Neural cell (in vitro differentiated cells): ENCODE data around the gene MAGI2. TPM values are rescaled to one million over a fixed set of nuclear protein-coding genes. Genes with fewer than 3 reads are reported as not detected.

Experiments
- H2AFZ ChIP-seq: fragments of 200-600, 300-800 bp; sonication (generic), shearing (Covaris generic); 2 replicates; pipeline ENCODE4 v1.6.0; 2014; ENCODE audit warnings: low read depth, mild to moderate bottlenecking, antibody characterized with exemption, low read length, moderate library complexity
- H3F3A ChIP-seq: fragments of 200-600 bp; shearing (Covaris generic); 2 replicates; pipeline ENCODE4 v1.6.1; 2016; ENCODE audit warnings: mild to moderate bottlenecking, moderate library complexity, mixed read lengths, antibody characterized with exemption, low read length; ENCODE audit not compliant: insufficient read depth, poor library complexity, severe bottlenecking
- H3K27ac ChIP-seq: fragments of 200-600, 300-800 bp; sonication (generic), shearing (Covaris generic); 2 replicates; pipeline ENCODE4 v1.5.1; 2014; ENCODE audit warnings: mild to moderate bottlenecking, low read length, moderate library complexity
- H3K27me3 ChIP-seq: fragments of 300-800, 200-600 bp; sonication (generic), shearing (Covaris generic); 2 replicates; pipeline ENCODE4 v1.6.0; 2014; ENCODE audit warnings: mild to moderate bottlenecking, low read depth, low read length, moderate library complexity; ENCODE audit not compliant: insufficient read depth
- H3K36me3 ChIP-seq: fragments of 300-800, 200-600 bp; sonication (generic), shearing (Covaris generic); 2 replicates; pipeline ENCODE4 v1.5.1; 2014; ENCODE audit warnings: mild to moderate bottlenecking, antibody characterized with exemption, low read length, moderate library complexity; ENCODE audit not compliant: insufficient read depth
- H3K4me2 ChIP-seq: fragments of 300-800, 200-600 bp; sonication (generic), shearing (Covaris generic); 2 replicates; pipeline ENCODE4 v1.6.0; 2014; ENCODE audit warnings: mild to moderate bottlenecking, low read length
- H3K4me3 ChIP-seq: fragments of 300-800, 200-600 bp; sonication (generic), shearing (Covaris generic); 2 replicates; pipeline ENCODE4 v1.5.1; 2014; ENCODE audit warnings: mild to moderate bottlenecking, low read length, moderate library complexity
- H3K79me2 ChIP-seq: fragments of 200-600 bp; shearing (Covaris generic); replicated peaks from 2 replicates; pipeline ENCODE4 v1.6.0; 2014; ENCODE audit warnings: mild to moderate bottlenecking, low read length, moderate library complexity; ENCODE audit not compliant: insufficient read depth
- H3K9ac ChIP-seq: fragments of 300-800, 200-600 bp; sonication (generic), shearing (Covaris generic); 2 replicates; pipeline ENCODE4 v1.6.1; 2016; ENCODE audit warnings: mild to moderate bottlenecking, low read length, mixed read lengths
- H3K9me2 ChIP-seq: fragments of 200-600 bp; shearing (Covaris generic); 2 replicates; pipeline ENCODE4 v1.6.1; 2016; ENCODE audit warnings: mild to moderate bottlenecking, low read length, mixed read lengths; ENCODE audit not compliant: insufficient read depth
- H3K9me3 ChIP-seq: fragments of 200-600, 300-800 bp; sonication (generic), shearing (Covaris generic); 2 replicates; pipeline ENCODE4 v1.6.1; 2016; ENCODE audit warnings: mild to moderate bottlenecking, mixed run types, low read length, moderate library complexity, mixed read lengths
- H4K20me1 ChIP-seq: fragments of 200-600 bp; shearing (Covaris generic); 2 replicates; pipeline ENCODE4 v1.6.1; 2016; ENCODE audit warnings: mild to moderate bottlenecking, mixed run types; ENCODE audit not compliant: insufficient read depth
- EP300 ChIP-seq: fragments of 450-650 bp; conservative IDR thresholded peaks from 2 replicates; pipeline ENCODE4 v1.6.1; 2014; ENCODE audit warnings: antibody characterized with exemption, mild to moderate bottlenecking, moderate library complexity; ENCODE audit not compliant: poor library complexity, severe bottlenecking
- EZH2 ChIP-seq: fragments of 200-600, 300-800 bp; shearing (Covaris generic), sonication (generic); IDR thresholded peaks from 2 replicates; pipeline ENCODE4 v1.6.1; 2014; ENCODE audit warnings: antibody characterized with exemption, low read length, borderline replicate concordance, mild to moderate bottlenecking; ENCODE audit not compliant: insufficient read depth, poor library complexity, severe bottlenecking
- MXI1 ChIP-seq: fragments of 450-650 bp; conservative IDR thresholded peaks from 2 replicates; pipeline ENCODE4 v1.6.1; 2014; ENCODE audit warnings: antibody characterized with exemption, mild to moderate bottlenecking; ENCODE audit not compliant: poor library complexity, severe bottlenecking
- POLR2AphosphoS5 ChIP-seq: IDR thresholded peaks from 2 replicates; pipeline ENCODE4 v1.6.1; 2012
- RAD21 ChIP-seq: fragments of 450-650 bp; conservative IDR thresholded peaks from 2 replicates; pipeline ENCODE4 v1.6.1; 2014; ENCODE audit warnings: antibody characterized with exemption, mild to moderate bottlenecking, moderate library complexity
- SMC3 ChIP-seq: fragments of 450-650 bp; conservative IDR thresholded peaks from 2 replicates; pipeline ENCODE4 v1.6.1; 2014; ENCODE audit warnings: antibody characterized with exemption, mild to moderate bottlenecking, moderate library complexity; ENCODE audit not compliant: poor library complexity
- TAF1 ChIP-seq: IDR thresholded peaks from 2 replicates; pipeline ENCODE4 v1.6.1; 2012; ENCODE audit warnings: low read depth
- polyA plus RNA-seq: library from polyadenylated mRNA; depleted of rRNA; stranded (reverse); fragments of >200 nt; gene quantifications from 2 replicates; pipeline ENCODE4 v1.2.3, GENCODE V29; 2014
- TF ChIP-seq, protein P1 (sequence below): IDR thresholded peaks from 2 replicates; pipeline ENCODE4 v1.6.1; 2012; ENCODE audit warnings: borderline replicate concordance
- TF ChIP-seq, protein P2 (sequence below): fragments of 450-650 bp; IDR thresholded peaks from 2 replicates; pipeline ENCODE4 v1.5.1; 2014; ENCODE audit warnings: antibody characterized with exemption, mild to moderate bottlenecking, moderate library complexity; ENCODE audit not compliant: poor library complexity, severe bottlenecking

Gene MAGI2
- polyA plus RNA-seq, 1 donor from 2014 or later, result 19.3 TPM

DNA sequence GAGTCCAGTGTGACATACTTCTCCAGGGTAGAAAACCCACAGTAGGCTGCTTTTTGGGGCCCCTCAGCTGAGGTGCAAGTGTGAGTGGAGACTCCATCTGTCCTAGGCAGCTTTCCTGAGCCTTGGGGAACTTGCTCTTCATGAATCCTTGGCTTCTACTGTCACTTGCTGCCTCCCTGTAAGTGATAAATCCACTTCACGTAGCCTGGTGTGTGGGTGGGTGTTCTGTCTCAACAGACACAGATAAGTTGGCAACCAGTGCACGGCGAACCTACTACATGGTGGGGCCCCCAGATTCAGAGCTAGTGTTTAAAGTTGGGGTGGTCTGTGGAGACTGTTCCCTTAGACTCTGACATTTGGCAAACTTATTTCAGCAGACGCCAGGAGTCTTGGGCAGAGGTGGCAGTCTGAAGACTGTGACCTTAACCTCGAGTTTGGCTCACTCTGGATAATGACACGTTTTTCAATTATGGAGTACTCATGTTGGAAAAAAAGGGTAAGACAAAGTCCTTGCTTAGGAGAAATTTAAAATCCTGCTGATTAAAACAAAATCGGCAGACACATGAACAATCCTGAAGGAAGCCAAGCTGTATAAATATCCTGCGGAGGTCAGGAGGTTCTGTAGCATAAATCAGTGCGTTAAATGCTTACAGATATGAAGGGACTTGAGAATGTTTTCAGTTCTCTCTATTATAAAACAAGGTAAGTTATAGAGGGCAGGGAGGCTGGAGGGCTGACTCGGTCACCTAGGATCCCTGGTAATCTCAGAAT is 1278.0 kb downstream of the MAGI2 start:
- Histone ChIP-seq H2AFZ (no peak overlapping the region), H3K27ac (no peak overlapping the region), H3K9ac (no peak overlapping the region), H4K20me1 (no peaks in the 10 kb centered on the region), H3K4me2 (no peak overlapping the region), H3K27me3 (no peaks in the 10 kb centered on the region), H3K79me2 (no peaks in the 10 kb centered on the region), H3K4me3 (no peak overlapping the region), H3K9me2 (no peaks in the 10 kb centered on the region), H3K9me3 (no peaks in the 10 kb centered on the region), H3F3A (no peaks in the 10 kb centered on the region), H3K36me3 (peaks cover 10% of the 10 kb centered on the region)
- TF ChIP-seq EP300 (no peak), TAF1 (no peak), MXI1 (no peak), RAD21 (no peak), SMC3 (no peak), EZH2 (no peak), POLR2AphosphoS5 (no peak)
- TF ChIP-seq, protein P1, sequence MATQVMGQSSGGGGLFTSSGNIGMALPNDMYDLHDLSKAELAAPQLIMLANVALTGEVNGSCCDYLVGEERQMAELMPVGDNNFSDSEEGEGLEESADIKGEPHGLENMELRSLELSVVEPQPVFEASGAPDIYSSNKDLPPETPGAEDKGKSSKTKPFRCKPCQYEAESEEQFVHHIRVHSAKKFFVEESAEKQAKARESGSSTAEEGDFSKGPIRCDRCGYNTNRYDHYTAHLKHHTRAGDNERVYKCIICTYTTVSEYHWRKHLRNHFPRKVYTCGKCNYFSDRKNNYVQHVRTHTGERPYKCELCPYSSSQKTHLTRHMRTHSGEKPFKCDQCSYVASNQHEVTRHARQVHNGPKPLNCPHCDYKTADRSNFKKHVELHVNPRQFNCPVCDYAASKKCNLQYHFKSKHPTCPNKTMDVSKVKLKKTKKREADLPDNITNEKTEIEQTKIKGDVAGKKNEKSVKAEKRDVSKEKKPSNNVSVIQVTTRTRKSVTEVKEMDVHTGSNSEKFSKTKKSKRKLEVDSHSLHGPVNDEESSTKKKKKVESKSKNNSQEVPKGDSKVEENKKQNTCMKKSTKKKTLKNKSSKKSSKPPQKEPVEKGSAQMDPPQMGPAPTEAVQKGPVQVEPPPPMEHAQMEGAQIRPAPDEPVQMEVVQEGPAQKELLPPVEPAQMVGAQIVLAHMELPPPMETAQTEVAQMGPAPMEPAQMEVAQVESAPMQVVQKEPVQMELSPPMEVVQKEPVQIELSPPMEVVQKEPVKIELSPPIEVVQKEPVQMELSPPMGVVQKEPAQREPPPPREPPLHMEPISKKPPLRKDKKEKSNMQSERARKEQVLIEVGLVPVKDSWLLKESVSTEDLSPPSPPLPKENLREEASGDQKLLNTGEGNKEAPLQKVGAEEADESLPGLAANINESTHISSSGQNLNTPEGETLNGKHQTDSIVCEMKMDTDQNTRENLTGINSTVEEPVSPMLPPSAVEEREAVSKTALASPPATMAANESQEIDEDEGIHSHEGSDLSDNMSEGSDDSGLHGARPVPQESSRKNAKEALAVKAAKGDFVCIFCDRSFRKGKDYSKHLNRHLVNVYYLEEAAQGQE, result no peak
- TF ChIP-seq, protein P2, sequence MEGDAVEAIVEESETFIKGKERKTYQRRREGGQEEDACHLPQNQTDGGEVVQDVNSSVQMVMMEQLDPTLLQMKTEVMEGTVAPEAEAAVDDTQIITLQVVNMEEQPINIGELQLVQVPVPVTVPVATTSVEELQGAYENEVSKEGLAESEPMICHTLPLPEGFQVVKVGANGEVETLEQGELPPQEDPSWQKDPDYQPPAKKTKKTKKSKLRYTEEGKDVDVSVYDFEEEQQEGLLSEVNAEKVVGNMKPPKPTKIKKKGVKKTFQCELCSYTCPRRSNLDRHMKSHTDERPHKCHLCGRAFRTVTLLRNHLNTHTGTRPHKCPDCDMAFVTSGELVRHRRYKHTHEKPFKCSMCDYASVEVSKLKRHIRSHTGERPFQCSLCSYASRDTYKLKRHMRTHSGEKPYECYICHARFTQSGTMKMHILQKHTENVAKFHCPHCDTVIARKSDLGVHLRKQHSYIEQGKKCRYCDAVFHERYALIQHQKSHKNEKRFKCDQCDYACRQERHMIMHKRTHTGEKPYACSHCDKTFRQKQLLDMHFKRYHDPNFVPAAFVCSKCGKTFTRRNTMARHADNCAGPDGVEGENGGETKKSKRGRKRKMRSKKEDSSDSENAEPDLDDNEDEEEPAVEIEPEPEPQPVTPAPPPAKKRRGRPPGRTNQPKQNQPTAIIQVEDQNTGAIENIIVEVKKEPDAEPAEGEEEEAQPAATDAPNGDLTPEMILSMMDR, result no peak

DNA sequence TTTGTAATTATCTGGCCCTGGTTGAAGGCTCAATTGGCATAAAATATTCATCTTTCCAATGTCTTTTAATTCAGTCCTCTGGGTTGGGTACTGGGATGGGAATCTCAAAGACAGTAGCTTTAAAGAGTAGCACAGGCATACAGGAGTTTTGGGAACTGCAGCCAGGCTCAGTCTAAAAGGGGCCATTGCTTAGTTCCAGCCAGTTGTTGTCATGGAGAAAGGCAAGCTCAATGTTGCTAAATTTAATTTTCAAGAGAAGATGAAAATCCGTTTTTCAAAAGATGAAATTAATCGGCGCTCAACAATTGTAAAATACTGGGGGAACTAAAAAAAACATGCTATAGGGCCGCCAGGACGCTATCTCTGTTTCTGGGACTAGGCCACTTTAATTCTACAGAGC is 1279.8 kb downstream of the MAGI2 start:
- H3K9me2 ChIP-seq, result no peaks in the 10 kb centered on the region
- no peaks in the 10 kb centered on the region for H3K27me3 ChIP-seq
- no peak overlapping the region for H3K27ac ChIP-seq
- H3K9ac ChIP-seq, result no peak overlapping the region
- no peaks in the 10 kb centered on the region for H3K79me2 ChIP-seq
- no peak overlapping the region for H3K4me2 ChIP-seq
- H2AFZ ChIP-seq, result no peak overlapping the region
- TF ChIP-seq RAD21, result no peak
- TF ChIP-seq EZH2, result no peak
- TF ChIP-seq EP300, result no peak
- TF ChIP-seq, protein P2, result no peak
- TF ChIP-seq, protein P1, result no peak
- no peak for TF ChIP-seq SMC3
- TF ChIP-seq TAF1, result no peak
- no peak for TF ChIP-seq MXI1
- TF ChIP-seq POLR2AphosphoS5, result no peak
- no peaks in the 10 kb centered on the region for H4K20me1 ChIP-seq
- no peaks in the 10 kb centered on the region for H3F3A ChIP-seq
- no peaks in the 10 kb centered on the region for H3K9me3 ChIP-seq
- H3K36me3 ChIP-seq, result peaks cover 10% of the 10 kb centered on the region
- no peak overlapping the region for H3K4me3 ChIP-seq
